H1 (cell line): ENCODE measurements around the gene CUL2. TPM values are rescaled to one million over a fixed set of nuclear protein-coding genes. Genes with fewer than 3 reads are reported as not detected.

ENCODE experiments used
- CTCF ChIA-PET: fragments of 300-600 bp; sonication (Branson Sonifier 250); formaldehyde crosslinking; loops from one replicate; lab custom pipeline; 2021; ENCODE audit not compliant: partially characterized antibody; lab: Charles Lee
- POLR2A ChIA-PET: fragments of 300-600 bp; sonication (Branson Sonifier 250); formaldehyde crosslinking; loops from one replicate; lab custom pipeline; 2021; ENCODE audit warnings: inconsistent platforms; ENCODE audit not compliant: partially characterized antibody; lab: Charles Lee
- DNase-seq, 2 experiments: peaks; one replicate each; pipeline versions ENCODE4 v3.0.0 to v3.0.0-alpha.2; 2010 to 2022; ENCODE audit warnings: low spot score in 2 of 2, low read depth in 1 of 2, mixed read lengths in 1 of 2
- FAIRE-seq: peaks from 2 replicates; lab custom pipeline; 2011; peaks lifted over from hg19 to GRCh38; lab: Jason Lieb, UNC
- H2AFZ ChIP-seq: 2 replicates; pipeline ENCODE4 v1.8.1; 2012; ENCODE audit warnings: low read length, inconsistent platforms
- H2AK5ac ChIP-seq: 2 replicates; pipeline ENCODE4 v1.6.1; 2013; ENCODE audit warnings: low read depth, low read length
- H2BK120ac ChIP-seq: replicated peaks from 2 replicates; pipeline ENCODE3; 2013; ENCODE audit warnings: low read depth, low read length, inconsistent platforms
- H2BK12ac ChIP-seq: 2 replicates; pipeline ENCODE4 v1.6.1; 2013; ENCODE audit warnings: low read depth, low read length
- H2BK15ac ChIP-seq: 2 replicates; pipeline ENCODE4 v1.6.1; 2013; ENCODE audit warnings: low read length
- H2BK20ac ChIP-seq: 2 replicates; pipeline ENCODE4 v1.6.1; 2013; ENCODE audit warnings: low read length
- H2BK5ac ChIP-seq: 2 replicates; pipeline ENCODE4 v1.6.1; 2013; ENCODE audit warnings: low read depth, low read length
- H3K14ac ChIP-seq: 2 replicates; pipeline ENCODE4 v1.6.1; 2013; ENCODE audit warnings: inconsistent platforms; ENCODE audit not compliant: insufficient read length
- H3K18ac ChIP-seq: 2 replicates; pipeline ENCODE4 v1.6.1; 2013; ENCODE audit warnings: low read length; ENCODE audit errors: extremely low read depth
- H3K23ac ChIP-seq: 2 replicates; pipeline ENCODE4 v1.6.1; 2013; ENCODE audit warnings: inconsistent platforms; ENCODE audit not compliant: insufficient read length
- H3K23me2 ChIP-seq: 2 replicates; pipeline ENCODE4 v1.6.1; 2013; ENCODE audit warnings: low read depth, low read length
- H3K27ac ChIP-seq: 2 replicates; pipeline ENCODE4 v1.6.1; 2011; ENCODE audit warnings: low read depth, low read length, inconsistent platforms
- H3K27me3 ChIP-seq, 4 experiments: replicated peaks in 1 of 4; 1 replicate in 1 of 4; 2 replicates in 3 of 4; pipeline versions ENCODE4 v1.6.1 to v1.8.1; 2011 to 2013; ENCODE audit warnings: low read length in 3 of 4, mild to moderate bottlenecking in 3 of 4, inconsistent platforms in 2 of 4, mixed read lengths in 2 of 4, moderate library complexity in 1 of 4; ENCODE audit not compliant: control insufficient read depth in 3 of 4, insufficient read depth in 3 of 4; ENCODE audit errors: extremely low read depth in 1 of 4
- H3K36me3 ChIP-seq, 4 experiments: 2 replicates each; pipeline versions ENCODE4 v1.6.1 to v1.8.1; 2011 to 2013; ENCODE audit warnings: mild to moderate bottlenecking in 4 of 4, low read length in 3 of 4, moderate library complexity in 2 of 4, control low read depth in 1 of 4, inconsistent platforms in 1 of 4; ENCODE audit not compliant: insufficient read depth in 4 of 4, control insufficient read depth in 2 of 4
- H3K4ac ChIP-seq: replicated peaks from 2 replicates; pipeline ENCODE3; 2013; ENCODE audit warnings: low read length, low read depth, mixed read lengths, inconsistent platforms; ENCODE audit not compliant: insufficient read length
- H3K4me1 ChIP-seq, 4 experiments: replicated peaks in 1 of 4; 1 replicate in 1 of 4; 2 replicates in 3 of 4; pipeline versions ENCODE4 v1.6.1 to v1.8.1; 2011 to 2013; ENCODE audit warnings: low read length in 3 of 4, inconsistent platforms in 2 of 4, mixed read lengths in 1 of 4; ENCODE audit not compliant: insufficient read depth in 4 of 4, control insufficient read depth in 3 of 4
- H3K4me2 ChIP-seq, 2 experiments: 2 replicates each; pipeline versions ENCODE4 v1.6.1 to v1.8.1; 2011 to 2013; ENCODE audit warnings: low read depth in 2 of 2, low read length in 2 of 2, control low read depth in 1 of 2, inconsistent platforms in 1 of 2, mild to moderate bottlenecking in 1 of 2; ENCODE audit not compliant: insufficient read depth in 1 of 2
- H3K4me3 ChIP-seq, 4 experiments: fragments of 200-600, 300-600 bp in 1 of 4; sonication (generic), shearing (Covaris generic), sonication (Bioruptor Twin) in 1 of 4; 2 replicates each; pipeline versions ENCODE4 v1.5.1 to v1.8.1; 2011 to 2016; ENCODE audit warnings: low read length in 4 of 4, low read depth in 3 of 4, control low read depth in 2 of 4, inconsistent platforms in 2 of 4, mild to moderate bottlenecking in 2 of 4, mixed read lengths in 1 of 4, moderate library complexity in 1 of 4; ENCODE audit not compliant: insufficient read depth in 2 of 4; ENCODE audit errors: extremely low read depth in 1 of 4
- H3K56ac ChIP-seq: replicated peaks from 2 replicates; pipeline ENCODE3; 2013; ENCODE audit warnings: low read depth, mild to moderate bottlenecking, mixed read lengths, low read length, inconsistent platforms; ENCODE audit not compliant: insufficient read length
- H3K79me1 ChIP-seq: 2 replicates; pipeline ENCODE4 v1.6.1; 2013; ENCODE audit warnings: low read depth, low read length, control low read depth
- H3K79me2 ChIP-seq, 2 experiments: 2 replicates each; pipeline versions ENCODE4 v1.6.1 to v1.8.1; 2012 to 2013; ENCODE audit warnings: low read length in 2 of 2, mild to moderate bottlenecking in 2 of 2, inconsistent platforms in 1 of 2; ENCODE audit not compliant: insufficient read depth in 2 of 2, control insufficient read depth in 1 of 2
- H3K9ac ChIP-seq, 4 experiments: replicated peaks in 1 of 4; 1 replicate in 1 of 4; 2 replicates in 3 of 4; pipeline versions ENCODE4 v1.6.1 to v1.8.1; 2011 to 2013; ENCODE audit warnings: low read depth in 3 of 4, low read length in 3 of 4, control low read depth in 2 of 4, mild to moderate bottlenecking in 2 of 4, moderate library complexity in 2 of 4, inconsistent platforms in 1 of 4; ENCODE audit errors: extremely low read depth in 1 of 4
- H3K9me3 ChIP-seq, 2 experiments: 2 replicates each; pipeline versions ENCODE4 v1.6.1 to v1.8.1; 2012 to 2013; ENCODE audit warnings: mild to moderate bottlenecking in 2 of 2, moderate library complexity in 2 of 2, control low read depth in 1 of 2, inconsistent platforms in 1 of 2, low read depth in 1 of 2, low read length in 1 of 2, mixed read lengths in 1 of 2; ENCODE audit not compliant: insufficient read depth in 2 of 2
- H4K20me1 ChIP-seq, 2 experiments: replicated peaks in 1 of 2; 2 replicates each; pipeline versions ENCODE3 to v1.8.1; 2011 to 2013; ENCODE audit warnings: inconsistent platforms in 2 of 2, low read length in 2 of 2, mild to moderate bottlenecking in 1 of 2; ENCODE audit not compliant: insufficient read depth in 2 of 2, control insufficient read depth in 1 of 2
- H4K5ac ChIP-seq: 2 replicates; pipeline ENCODE4 v1.6.1; 2013; ENCODE audit warnings: low read length, low read depth, mixed read lengths, inconsistent platforms; ENCODE audit not compliant: insufficient read length
- H4K8ac ChIP-seq: 2 replicates; pipeline ENCODE4 v1.8.0; 2013; ENCODE audit warnings: mild to moderate bottlenecking, moderate library complexity, low read length, inconsistent platforms; ENCODE audit not compliant: insufficient read depth; ENCODE audit errors: extremely low read depth
- H4K91ac ChIP-seq: replicated peaks from 2 replicates; pipeline ENCODE3; 2013; ENCODE audit warnings: low read length, mixed read lengths, inconsistent platforms; ENCODE audit not compliant: insufficient read length
- BCL11A ChIP-seq, 2 experiments: IDR thresholded peaks; one replicate each; pipeline ENCODE4 v1.6.1; 2011; ENCODE audit warnings: low read depth in 2 of 2, low read length in 2 of 2, mild to moderate bottlenecking in 2 of 2
- EP300 ChIP-seq, 2 experiments: IDR thresholded peaks; 1 replicate in 1 of 2; 2 replicates in 1 of 2; pipeline ENCODE4 v1.6.1; 2011 to 2012; ENCODE audit warnings: low read depth in 2 of 2, low read length in 2 of 2, mild to moderate bottlenecking in 2 of 2, borderline replicate concordance in 1 of 2, inconsistent platforms in 1 of 2, moderate library complexity in 1 of 2
- HDAC2 ChIP-seq, 2 experiments: fragments of 300-600 bp in 1 of 2; sonication (generic) in 1 of 2; IDR thresholded peaks; 2 replicates each; pipeline ENCODE4 v1.6.1; 2011 to 2012; ENCODE audit warnings: low read depth in 2 of 2, low read length in 2 of 2, mild to moderate bottlenecking in 2 of 2, moderate library complexity in 2 of 2, borderline replicate concordance in 1 of 2, inconsistent platforms in 1 of 2
- JUN ChIP-seq: IDR thresholded peaks from 2 replicates; pipeline ENCODE4 v1.6.1; 2011; ENCODE audit warnings: low read depth, mild to moderate bottlenecking, improper control_type of control experiment, low read length
- KDM5A ChIP-seq: fragments of 200-600 bp; IDR thresholded peaks from 2 replicates; pipeline ENCODE4 v1.7.1; 2012; ENCODE audit warnings: mild to moderate bottlenecking, low read length, inconsistent platforms, mixed read lengths
- MAFK ChIP-seq: IDR thresholded peaks from 2 replicates; pipeline ENCODE4 v1.6.1; 2012; ENCODE audit warnings: low read depth, mild to moderate bottlenecking, improper control_type of control experiment, low read length
- POLR2AphosphoS5 ChIP-seq: IDR thresholded peaks from 2 replicates; pipeline ENCODE4 v1.6.1; 2011; ENCODE audit warnings: low read depth, low read length
- POU5F1 ChIP-seq: IDR thresholded peaks from 2 replicates; pipeline ENCODE4 v1.6.1; 2011; ENCODE audit warnings: low read depth, mild to moderate bottlenecking, low read length, moderate library complexity
- SIX5 ChIP-seq: IDR thresholded peaks from 2 replicates; pipeline ENCODE4 v1.6.1; 2011; ENCODE audit warnings: mild to moderate bottlenecking, low read depth, low read length
- SRF ChIP-seq: IDR thresholded peaks from 2 replicates; pipeline ENCODE4 v1.6.1; 2011; ENCODE audit warnings: mild to moderate bottlenecking, low read depth, low read length, moderate library complexity
- TAF7 ChIP-seq: optimal IDR thresholded peaks from 2 replicates; pipeline ENCODE3; 2011; ENCODE audit warnings: low read depth, mild to moderate bottlenecking, inconsistent platforms, low read length, moderate library complexity, borderline replicate concordance
- WGBS, 2 experiments: shearing (Covaris generic) in 1 of 2; methylation state at CpG; one replicate each; pipeline versions ENCODE4 v1.1.6 to v1.1.7; 2013 to 2015; ENCODE audit warnings: low lambda C conversion rate in 2 of 2, mixed read lengths in 2 of 2, inconsistent platforms in 1 of 2, low coverage in 1 of 2, missing lambda C conversion rate in 1 of 2; ENCODE audit not compliant: insufficient replicate concordance in 2 of 2, insufficient coverage in 1 of 2, insufficient read length in 1 of 2; ENCODE audit errors: extremely low coverage in 1 of 2, missing lambda C conversion rate in 1 of 2; 5-methylcytosine and 5-hydroxymethylcytosine counted together
- polyA plus RNA-seq, 7 experiments: library from polyadenylated mRNA; depleted of rRNA in 3 of 7; stranded (reverse) in 5 of 7; unstranded in 2 of 7; fragments of >200 nt in 5 of 7; fragments of 200-250 nt in 2 of 7; gene quantifications; 1 replicate in 5 of 7; 2 replicates in 1 of 7; 4 replicates in 1 of 7; pipeline versions ENCODE4 v1.2.1 to v1.2.3, GENCODE V29; 2011 to 2013; ENCODE audit warnings: missing spikeins in 2 of 7, mixed read lengths in 2 of 7
- total RNA-seq: library from RNA; stranded (reverse); fragmentation: NEBNext Ultra II Directional; extraction: Animal tissue kit (Norgen Biotek cat#: 25700); gene quantifications from 2 replicates; pipeline ENCODE4 v1.2.1, GENCODE V29; 2021
- TF ChIP-seq, protein P1 (sequence below): IDR thresholded peaks from 2 replicates; pipeline ENCODE4 v1.6.1; 2011; ENCODE audit warnings: low read depth, mild to moderate bottlenecking, low read length; ENCODE audit not compliant: insufficient read depth
- TF ChIP-seq, protein P2 (sequence below): IDR thresholded peaks from 2 replicates; pipeline ENCODE4 v1.6.1; 2012; ENCODE audit warnings: inconsistent platforms

Gene CUL2
- total and polyA plus RNA-seq, 2 of the 8 experiments (the other 6 are each of a cell fraction or from before 2014, with no cell fraction given), result 10.2 to 43.1 TPM

DNA sequence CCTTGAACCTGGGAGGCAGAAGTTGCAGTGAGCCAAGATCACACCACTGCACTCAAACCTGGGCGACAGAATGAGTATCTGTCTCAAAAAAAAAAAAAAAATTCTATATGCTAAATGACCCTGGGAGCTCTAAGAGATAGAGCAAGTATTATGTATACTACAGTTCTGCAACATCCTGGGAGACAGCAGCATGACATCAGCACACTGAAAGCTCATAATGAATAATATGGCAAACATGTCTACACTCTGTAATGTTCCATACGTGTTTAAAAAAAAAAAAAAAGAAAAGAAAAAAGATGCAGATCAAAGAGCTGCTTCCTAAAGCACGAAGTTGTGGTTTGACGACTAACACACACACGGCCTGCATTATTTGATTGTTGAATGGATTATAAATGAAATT lies 72.5 kb downstream of the CUL2 start:
- no peaks in the 10 kb centered on the region for H3K79me1 ChIP-seq
- no peak overlapping the region for H3K4me2 ChIP-seq
- no peak overlapping the region for H2BK20ac ChIP-seq
- H3K27ac ChIP-seq, result no peak overlapping the region
- no peak overlapping the region for H4K8ac ChIP-seq
- H4K20me1 ChIP-seq, result no peaks in the 10 kb centered on the region
- H3K36me3 ChIP-seq, result no peaks in the 10 kb centered on the region; a peak in 2 of 8 replicates
- H3K4ac ChIP-seq, result no peak overlapping the region
- no peaks in the 10 kb centered on the region for H3K23me2 ChIP-seq
- H2BK12ac ChIP-seq, result no peak overlapping the region
- H3K4me3 ChIP-seq, result no peak overlapping the region
- H3K56ac ChIP-seq, result no peak overlapping the region
- H3K79me2 ChIP-seq, result no peaks in the 10 kb centered on the region
- no peak overlapping the region for H3K9ac ChIP-seq
- H3K23ac ChIP-seq, result no peak overlapping the region
- no peak overlapping the region for H2BK120ac ChIP-seq
- ChIA-PET POLR2A (no interaction called here), CTCF (interaction anchor here (0.6 to 1.6 kb wide), 7 partner anchors 8 to 596 kb away, joined by 3 to 7 read pairs (median 3); no protein-coding TSS in a partner anchor)
- H4K5ac ChIP-seq, result no peak overlapping the region
- no peak overlapping the region for H2BK15ac ChIP-seq
- no peak overlapping the region for H4K91ac ChIP-seq
- FAIRE-seq, result no peak
- no peak overlapping the region for H2AK5ac ChIP-seq
- no peak overlapping the region for H2AFZ ChIP-seq
- no peak overlapping the region for H3K18ac ChIP-seq
- H3K4me1 ChIP-seq, result peaks cover 0 to 2% (median 1%) of the 10 kb centered on the region in 4 experiments; a peak in 4 of 7 replicates
- no peak overlapping the region for H3K14ac ChIP-seq
- no peak for DNase-seq
- H3K9me3 ChIP-seq, result no peaks in the 10 kb centered on the region
- no peaks in the 10 kb centered on the region for H3K27me3 ChIP-seq
- WGBS, 2 experiments, result 98% methylated on average over 4 of the region's 5 CpGs; no CpG with 5 or more reads in 1 of the 2 experiments
- no peak overlapping the region for H2BK5ac ChIP-seq
- TF ChIP-seq TAF7, result no peak
- TF ChIP-seq POLR2AphosphoS5, result no peak
- no peak for TF ChIP-seq BCL11A (IDR thresholded peaks at IDR 0.05; ENCODE audit: low read depth in 2 of 2, low read length in 2 of 2)
- no peak for TF ChIP-seq SIX5
- TF ChIP-seq MAFK, result no peak
- no peak for TF ChIP-seq EP300 (IDR thresholded peaks at IDR 0.05; ENCODE audit: borderline replicate concordance in 1 of 2, low read depth in 2 of 2, low read length in 2 of 2)
- TF ChIP-seq JUN, result no peak
- TF ChIP-seq HDAC2 (IDR thresholded peaks at IDR 0.05; ENCODE audit: borderline replicate concordance in 1 of 2, low read depth in 2 of 2, low read length in 2 of 2), result no peak
- TF ChIP-seq, protein P1, sequence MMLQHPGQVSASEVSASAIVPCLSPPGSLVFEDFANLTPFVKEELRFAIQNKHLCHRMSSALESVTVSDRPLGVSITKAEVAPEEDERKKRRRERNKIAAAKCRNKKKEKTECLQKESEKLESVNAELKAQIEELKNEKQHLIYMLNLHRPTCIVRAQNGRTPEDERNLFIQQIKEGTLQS, result no peak
- TF ChIP-seq, protein P2, sequence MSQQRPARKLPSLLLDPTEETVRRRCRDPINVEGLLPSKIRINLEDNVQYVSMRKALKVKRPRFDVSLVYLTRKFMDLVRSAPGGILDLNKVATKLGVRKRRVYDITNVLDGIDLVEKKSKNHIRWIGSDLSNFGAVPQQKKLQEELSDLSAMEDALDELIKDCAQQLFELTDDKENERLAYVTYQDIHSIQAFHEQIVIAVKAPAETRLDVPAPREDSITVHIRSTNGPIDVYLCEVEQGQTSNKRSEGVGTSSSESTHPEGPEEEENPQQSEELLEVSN, result no peak
- TF ChIP-seq SRF, result no peak
- TF ChIP-seq POU5F1, result no peak
- TF ChIP-seq KDM5A, result no peak
